Renal cortical epithelial cell (primary cell): ENCODE measurements around the gene APCDD1. TPM values are rescaled to one million over a fixed set of nuclear protein-coding genes. Genes with fewer than 3 reads are reported as not detected.

ENCODE experiments used
- DNase-seq: peaks from one replicate; pipeline ENCODE4 v3.0.0-alpha.2; 2011; ENCODE audit warnings: low read depth
- total RNA-seq: library from RNA; depleted of rRNA; stranded (reverse); fragments of >200 nt; gene quantifications from 2 replicates; pipeline ENCODE4 v1.2.3, GENCODE V29; 2014

The APCDD1 gene
- under 0.01 TPM in 1 of 2 replicates, not detected in the other for total RNA-seq

GRCh38 chr18:10453806-10454680 is at the start of gene APCDD1:
Gene APCDD1, plus strand, starts transcription at chr18:10454635. Its CDS starts 347 bp downstream, at chr18:10454982.
- DNase-seq: no peak

GRCh38 chr18:10405014-10405493 is 49.4 kb upstream of the APCDD1 start:
- DNase-seq: no peak

GRCh38 chr18:10405816-10406663 is 48.4 kb upstream of the APCDD1 start:
- DNase-seq: no peak

- DNase-seq: no peak
Measured at GRCh38 chr18:10408131-10408530, 46.3 kb upstream of the APCDD1 start.

GRCh38 chr18:10409041-10409440 is 45.4 kb upstream of the APCDD1 start:
- no peak for DNase-seq

GRCh38 chr18:10410472-10411308 is 43.7 kb upstream of the APCDD1 start:
- peak; percentile 18 for DNase-seq

- DNase-seq: peak; percentile 39
Measured at GRCh38 chr18:10412933-10413332, 41.5 kb upstream of the APCDD1 start.

- no peak for DNase-seq
Measured at GRCh38 chr18:10413722-10414121, 40.7 kb upstream of the APCDD1 start.

- DNase-seq: no peak
Measured at GRCh38 chr18:10414293-10414842, 40.1 kb upstream of the APCDD1 start.

GRCh38 chr18:10416065-10416464 is 38.4 kb upstream of the APCDD1 start:
- no peak for DNase-seq

- peak; percentile 50 for DNase-seq
Measured at GRCh38 chr18:10417191-10417590, 37.2 kb upstream of the APCDD1 start.

- DNase-seq: no peak
Measured at GRCh38 chr18:10417664-10418063, 36.8 kb upstream of the APCDD1 start.

- no peak for DNase-seq
Measured at GRCh38 chr18:10418836-10419235, 35.6 kb upstream of the APCDD1 start.

- DNase-seq: no peak
Measured at GRCh38 chr18:10419420-10420103, 34.9 kb upstream of the APCDD1 start.

- DNase-seq: no peak
Measured at GRCh38 chr18:10420561-10421352, 33.7 kb upstream of the APCDD1 start.

- DNase-seq: no peak
Measured at GRCh38 chr18:10421859-10422258, 32.6 kb upstream of the APCDD1 start.

- no peak for DNase-seq
Measured at GRCh38 chr18:10422731-10423130, 31.7 kb upstream of the APCDD1 start.

- no peak for DNase-seq
Measured at GRCh38 chr18:10424585-10425307, 29.7 kb upstream of the APCDD1 start.

GRCh38 chr18:10430677-10431076 is 23.8 kb upstream of the APCDD1 start:
- no peak for DNase-seq
